ENCODE measurements around the gene OR10G3.
A peak's percentile ranks its signal among the peaks of the same experiment; 100 is the strongest.
"Not testable (repeated sequence)": the region's sequence is repeated elsewhere in the genome, so short reads cannot be mapped to it uniquely, and the experiment has no call there.

Gene OR10G3

GRCh38 chr14:21579976-21580375 lies at the start of gene OR10G3:
OR10G3 (minus strand) TSS chr14:21580076; CDS start chr14:21570744, 9,332 bp downstream.
- no peaks in the 10 kb centered on the region for H3K4me1 ChIP-seq (ENCODE audit: control insufficient read depth, insufficient read depth, low read length)
- H3K9me3 ChIP-seq (ENCODE audit: control insufficient read depth, low read length), result no peaks in the 10 kb centered on the region
- H3K4me3 ChIP-seq (ENCODE audit: low read length), result no peak within 1 kb of the TSS
- peaks cover 8% of the 10 kb centered on the region for H3K27me3 ChIP-seq (replicated peaks; ENCODE audit: control insufficient read depth, insufficient read depth, low read length)
- no peak within 1 kb of the TSS for H3K9ac ChIP-seq (ENCODE audit: low read length)
- no peak for DNase-seq (ENCODE audit: low read depth)
- H3K36me3 ChIP-seq (ENCODE audit: control insufficient read depth, insufficient read depth, low read length, severe bottlenecking), result no peaks in the 10 kb centered on the region

- H3K27me3 ChIP-seq (replicated peaks; ENCODE audit: control insufficient read depth, insufficient read depth, low read length), result peaks cover 2% of the 10 kb centered on the region
- no peaks in the 10 kb centered on the region for H3K4me1 ChIP-seq (ENCODE audit: control insufficient read depth, insufficient read depth, low read length)
- no peaks in the 10 kb centered on the region for H3K36me3 ChIP-seq (ENCODE audit: control insufficient read depth, insufficient read depth, low read length, severe bottlenecking)
- peaks cover 10% of the 10 kb centered on the region for H3K9me3 ChIP-seq (ENCODE audit: control insufficient read depth, low read length)
- H3K9ac ChIP-seq (ENCODE audit: low read length), result no peak overlapping the region
- no peak for DNase-seq (ENCODE audit: low read depth)
- H3K4me3 ChIP-seq (ENCODE audit: low read length), result no peak overlapping the region
Measured at GRCh38 chr14:21626491-21627230, 46.8 kb upstream of the OR10G3 start.

- Histone ChIP-seq H3K27me3 (replicated peaks; ENCODE audit: control insufficient read depth, insufficient read depth, low read length) (no peaks in the 10 kb centered on the region), H3K9me3 (ENCODE audit: control insufficient read depth, low read length) (no peaks in the 10 kb centered on the region), H3K4me3 (ENCODE audit: low read length) (no peak overlapping the region), H3K36me3 (ENCODE audit: control insufficient read depth, insufficient read depth, low read length, severe bottlenecking) (no peaks in the 10 kb centered on the region), H3K4me1 (ENCODE audit: control insufficient read depth, insufficient read depth, low read length) (no peaks in the 10 kb centered on the region), H3K9ac (ENCODE audit: low read length) (no peak overlapping the region)
- DNase-seq (ENCODE audit: low read depth), result no peak
Measured at GRCh38 chr14:21617614-21618013, 37.7 kb upstream of the OR10G3 start.

- DNase-seq (ENCODE audit: low read depth), result no peak
Measured at GRCh38 chr14:21614240-21614639, 34.4 kb upstream of the OR10G3 start.

GRCh38 chr14:21612324-21612723 lies 32.4 kb upstream of the OR10G3 start:
- Histone ChIP-seq H3K4me3 (ENCODE audit: low read length) (no peak overlapping the region), H3K27me3 (replicated peaks; ENCODE audit: control insufficient read depth, insufficient read depth, low read length) (peaks cover 5% of the 10 kb centered on the region), H3K9me3 (ENCODE audit: control insufficient read depth, low read length) (no peaks in the 10 kb centered on the region), H3K4me1 (ENCODE audit: control insufficient read depth, insufficient read depth, low read length) (no peaks in the 10 kb centered on the region), H3K36me3 (ENCODE audit: control insufficient read depth, insufficient read depth, low read length, severe bottlenecking) (no peaks in the 10 kb centered on the region), H3K9ac (ENCODE audit: low read length) (no peak overlapping the region)
- DNase-seq (ENCODE audit: low read depth), result no peak

More at GRCh38 chr14:21614240-21614639, 34.4 kb upstream of the OR10G3 start:
- Histone ChIP-seq H3K4me1 (ENCODE audit: control insufficient read depth, insufficient read depth, low read length) (no peaks in the 10 kb centered on the region), H3K4me3 (ENCODE audit: low read length) (no peak overlapping the region), H3K27me3 (replicated peaks; ENCODE audit: control insufficient read depth, insufficient read depth, low read length) (no peaks in the 10 kb centered on the region), H3K36me3 (ENCODE audit: control insufficient read depth, insufficient read depth, low read length, severe bottlenecking) (no peaks in the 10 kb centered on the region), H3K9me3 (ENCODE audit: control insufficient read depth, low read length) (no peaks in the 10 kb centered on the region), H3K9ac (ENCODE audit: low read length) (no peak overlapping the region)

GRCh38 chr14:21602181-21602580 lies 22.3 kb upstream of the OR10G3 start:
- H3K4me1 ChIP-seq (ENCODE audit: control insufficient read depth, insufficient read depth, low read length); H3K4me3 ChIP-seq (ENCODE audit: low read length); H3K36me3 ChIP-seq (ENCODE audit: control insufficient read depth, insufficient read depth, low read length, severe bottlenecking); H3K9me3 ChIP-seq (ENCODE audit: control insufficient read depth, low read length); H3K27me3 ChIP-seq (replicated peaks; ENCODE audit: control insufficient read depth, insufficient read depth, low read length); H3K9ac ChIP-seq (ENCODE audit: low read length); DNase-seq (ENCODE audit: low read depth): not testable (repeated sequence)

- H3K9ac ChIP-seq (ENCODE audit: low read length), result no peak overlapping the region
- H3K9me3 ChIP-seq (ENCODE audit: control insufficient read depth, low read length), result peaks cover 20% of the 10 kb centered on the region
- no peak for DNase-seq (ENCODE audit: low read depth)
- no peaks in the 10 kb centered on the region for H3K27me3 ChIP-seq (replicated peaks; ENCODE audit: control insufficient read depth, insufficient read depth, low read length)
- no peak overlapping the region for H3K4me3 ChIP-seq (ENCODE audit: low read length)
- no peaks in the 10 kb centered on the region for H3K36me3 ChIP-seq (ENCODE audit: control insufficient read depth, insufficient read depth, low read length, severe bottlenecking)
- no peaks in the 10 kb centered on the region for H3K4me1 ChIP-seq (ENCODE audit: control insufficient read depth, insufficient read depth, low read length)
Measured at GRCh38 chr14:21589317-21589716, 9.4 kb upstream of the OR10G3 start.

- Histone ChIP-seq H3K4me1 (ENCODE audit: control insufficient read depth, insufficient read depth, low read length) (no peaks in the 10 kb centered on the region), H3K27me3 (replicated peaks; ENCODE audit: control insufficient read depth, insufficient read depth, low read length) (peaks cover 8% of the 10 kb centered on the region), H3K4me3 (ENCODE audit: low read length) (no peak overlapping the region), H3K9ac (ENCODE audit: low read length) (no peak overlapping the region), H3K36me3 (ENCODE audit: control insufficient read depth, insufficient read depth, low read length, severe bottlenecking) (no peaks in the 10 kb centered on the region), H3K9me3 (ENCODE audit: control insufficient read depth, low read length) (peaks cover 7% of the 10 kb centered on the region)
- DNase-seq (ENCODE audit: low read depth), result no peak
Measured at GRCh38 chr14:21575661-21576060, 4.2 kb downstream of the OR10G3 start.

- H3K9ac ChIP-seq (ENCODE audit: low read length), result no peak overlapping the region
- no peak for DNase-seq (ENCODE audit: low read depth)
- H3K4me3 ChIP-seq (ENCODE audit: low read length), result no peak overlapping the region
- H3K9me3 ChIP-seq (ENCODE audit: control insufficient read depth, low read length), result peaks cover 7% of the 10 kb centered on the region
- no peaks in the 10 kb centered on the region for H3K4me1 ChIP-seq (ENCODE audit: control insufficient read depth, insufficient read depth, low read length)
- no peaks in the 10 kb centered on the region for H3K36me3 ChIP-seq (ENCODE audit: control insufficient read depth, insufficient read depth, low read length, severe bottlenecking)
- peaks cover 14% of the 10 kb centered on the region for H3K27me3 ChIP-seq (replicated peaks; ENCODE audit: control insufficient read depth, insufficient read depth, low read length)
Measured at GRCh38 chr14:21572604-21573003, 7.3 kb downstream of the OR10G3 start.

GRCh38 chr14:21558703-21559170 lies 21.1 kb downstream of the OR10G3 start:
- H3K9ac ChIP-seq (ENCODE audit: low read length), result no peak overlapping the region
- H3K9me3 ChIP-seq (ENCODE audit: control insufficient read depth, low read length), result no peaks in the 10 kb centered on the region
- H3K4me3 ChIP-seq (ENCODE audit: low read length), result no peak overlapping the region
- H3K27me3 ChIP-seq (replicated peaks; ENCODE audit: control insufficient read depth, insufficient read depth, low read length), result peaks cover under 1% of the 10 kb centered on the region
- H3K36me3 ChIP-seq (ENCODE audit: control insufficient read depth, insufficient read depth, low read length, severe bottlenecking), result no peaks in the 10 kb centered on the region
- DNase-seq (ENCODE audit: low read depth), result no peak
- H3K4me1 ChIP-seq (ENCODE audit: control insufficient read depth, insufficient read depth, low read length), result peaks cover 4% of the 10 kb centered on the region

GRCh38 chr14:21557084-21557901 lies 22.6 kb downstream of the OR10G3 start:
- no peaks in the 10 kb centered on the region for H3K27me3 ChIP-seq (replicated peaks; ENCODE audit: control insufficient read depth, insufficient read depth, low read length)
- peak overlapping the region; percentile 76 for H3K4me3 ChIP-seq (ENCODE audit: low read length)
- H3K9ac ChIP-seq (ENCODE audit: low read length), result no peak overlapping the region
- peaks cover 4% of the 10 kb centered on the region for H3K4me1 ChIP-seq (ENCODE audit: control insufficient read depth, insufficient read depth, low read length)
- peak; percentile 97 for DNase-seq (ENCODE audit: low read depth)
- no peaks in the 10 kb centered on the region for H3K36me3 ChIP-seq (ENCODE audit: control insufficient read depth, insufficient read depth, low read length, severe bottlenecking)
- no peaks in the 10 kb centered on the region for H3K9me3 ChIP-seq (ENCODE audit: control insufficient read depth, low read length)

All from adipocyte (in vitro differentiated cells).